ENCODE data around the gene CASTOR1.

GRCh38 chr22:30333707-30334087 is 44.4 kb upstream of the CASTOR1 start:
- TF ChIP-seq CTCF (IDR thresholded peaks at IDR 0.05) (no peak), POLR2A (IDR thresholded peaks at IDR 0.05) (no peak)
